Stimulated activated CD4-positive, alpha-beta T cell treated with anti-CD3 and anti-CD28 coated beads, Interleukin-1b, Interleukin-23, amount 100 ng/mL, for 48 hours (primary cell): Measurements from ENCODE around the gene DCLK1.

Experiments
- DNase-seq: peaks from one replicate; pipeline ENCODE4 v3.0.0-alpha.2; 2020

DCLK1 gene

DNA sequence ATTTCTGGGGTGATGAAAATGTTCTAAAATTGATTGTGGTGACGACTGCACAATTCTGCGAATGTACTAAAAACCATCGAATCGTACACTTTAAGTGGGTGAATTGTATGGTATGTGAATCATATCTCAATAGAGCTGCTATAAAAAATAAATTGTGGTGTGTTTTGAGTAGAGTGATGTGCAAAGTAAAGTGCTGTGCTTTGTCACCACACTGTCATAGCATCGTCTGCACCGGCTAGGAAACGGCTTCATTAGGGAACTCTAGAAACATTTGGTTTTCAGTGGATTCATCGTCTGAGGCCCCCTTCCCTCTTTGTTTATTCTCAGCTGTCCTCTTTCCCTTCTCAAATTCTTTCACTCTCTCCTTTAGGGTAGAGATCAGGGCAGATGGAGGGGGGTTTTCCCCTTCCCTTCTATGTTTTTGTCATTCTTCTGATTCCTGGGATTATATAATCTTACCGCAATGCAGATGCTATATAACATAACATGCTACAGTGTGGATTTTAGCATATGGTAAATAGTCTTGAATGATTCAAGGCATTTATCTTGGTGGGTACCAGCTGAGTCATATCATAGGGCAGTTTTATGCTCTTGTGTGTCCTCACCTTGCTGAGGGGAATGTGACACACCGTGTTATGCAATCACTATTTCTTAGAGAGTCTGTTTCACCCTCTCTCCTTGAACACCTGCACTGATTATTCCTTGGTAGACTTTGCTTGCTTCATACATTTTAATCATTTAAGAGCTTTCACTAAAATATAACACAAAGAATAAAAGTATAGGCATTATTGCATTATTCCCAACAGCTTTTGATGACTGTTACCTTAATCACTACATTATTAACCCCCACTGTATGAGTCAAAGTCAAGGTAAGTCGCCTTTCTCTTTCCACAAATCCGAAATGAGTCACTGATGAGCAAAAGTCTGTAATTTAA lies 239.4 kb downstream of the DCLK1 start:
- DNase-seq, result no peak

DNA sequence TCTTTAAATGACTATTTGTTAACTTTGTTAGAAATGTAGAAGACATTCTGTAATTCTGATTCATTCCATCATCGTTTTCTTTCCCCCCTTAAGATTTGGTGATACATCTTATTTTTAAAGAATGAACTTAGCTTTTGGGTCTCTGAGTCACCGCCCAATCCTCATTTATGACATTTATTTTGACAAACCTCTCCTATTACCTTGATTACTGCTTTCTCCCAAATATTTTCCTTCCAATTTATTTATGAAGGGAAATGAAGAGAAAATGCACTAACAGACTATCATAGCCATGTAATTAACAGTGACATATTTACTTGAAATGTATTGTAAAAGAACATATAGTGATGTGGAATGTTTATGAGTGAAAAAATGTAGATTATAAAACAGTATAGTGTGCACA lies 241.6 kb downstream of the DCLK1 start:
- no peak for DNase-seq

DNA sequence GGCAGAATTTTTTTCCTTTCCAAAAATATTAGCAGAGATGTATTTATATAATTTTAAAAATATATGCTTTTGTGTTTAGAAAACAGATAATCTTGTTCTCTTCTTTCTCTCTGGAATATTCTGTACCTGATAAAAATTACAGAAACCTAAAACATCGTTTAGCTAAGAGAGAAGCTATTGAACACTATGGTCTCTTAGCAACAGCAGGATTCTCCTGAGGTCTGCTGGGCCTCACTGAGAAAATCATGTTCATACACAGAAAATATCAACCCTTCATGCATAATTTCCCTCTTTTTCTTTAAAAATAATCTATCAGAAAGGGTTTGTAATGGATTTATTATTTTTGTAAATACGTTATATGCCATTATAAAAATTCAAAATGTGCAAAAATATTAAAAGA lies 242.2 kb downstream of the DCLK1 start:
- DNase-seq, result no peak

DNA sequence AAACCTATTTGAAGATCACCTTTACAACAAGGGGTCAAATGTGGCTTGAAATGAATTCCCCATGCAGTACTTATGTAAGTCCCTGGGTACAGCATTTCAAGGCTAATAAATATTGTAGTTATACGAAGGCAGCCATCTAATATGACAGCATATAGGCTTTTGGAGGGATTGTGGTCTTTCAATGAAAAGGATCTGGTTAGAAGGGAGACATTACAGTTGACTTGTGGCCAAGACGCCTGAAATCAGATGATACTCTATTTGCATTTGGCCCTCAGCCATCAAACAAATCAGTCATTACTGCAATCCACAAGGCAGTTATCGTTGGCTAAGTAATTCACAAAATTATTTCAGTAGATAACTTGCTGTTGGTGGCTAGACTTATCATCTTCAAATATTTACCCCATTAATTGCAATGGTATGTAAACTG lies 242.7 kb downstream of the DCLK1 start:
- no peak for DNase-seq

DNA sequence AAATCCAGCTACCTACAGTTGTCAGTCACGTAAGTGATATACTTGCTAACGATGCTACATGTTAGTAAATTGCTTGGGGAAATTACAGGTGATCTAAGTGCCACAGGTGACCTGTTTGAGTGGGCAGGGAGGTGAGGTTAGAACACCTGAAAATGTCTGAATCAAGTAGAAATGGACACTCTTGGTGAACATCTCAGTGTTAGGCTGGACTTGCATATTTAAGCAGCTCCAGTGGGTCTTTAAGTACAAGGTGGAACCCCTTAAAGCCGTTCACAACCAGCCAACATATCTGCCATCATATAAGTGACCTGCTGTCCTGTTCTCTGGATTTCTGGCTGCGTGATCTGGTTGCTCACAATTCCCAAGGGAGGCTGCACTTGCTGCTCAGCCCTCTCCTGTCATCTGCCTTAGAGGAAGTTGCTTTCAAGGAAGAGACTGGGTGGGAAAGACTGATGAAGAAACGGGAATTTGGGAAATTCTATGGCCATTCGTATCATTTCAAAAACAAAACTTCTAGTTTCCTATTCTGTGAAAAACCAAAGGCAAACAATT lies 244.0 kb downstream of the DCLK1 start:
- no peak for DNase-seq

DNA sequence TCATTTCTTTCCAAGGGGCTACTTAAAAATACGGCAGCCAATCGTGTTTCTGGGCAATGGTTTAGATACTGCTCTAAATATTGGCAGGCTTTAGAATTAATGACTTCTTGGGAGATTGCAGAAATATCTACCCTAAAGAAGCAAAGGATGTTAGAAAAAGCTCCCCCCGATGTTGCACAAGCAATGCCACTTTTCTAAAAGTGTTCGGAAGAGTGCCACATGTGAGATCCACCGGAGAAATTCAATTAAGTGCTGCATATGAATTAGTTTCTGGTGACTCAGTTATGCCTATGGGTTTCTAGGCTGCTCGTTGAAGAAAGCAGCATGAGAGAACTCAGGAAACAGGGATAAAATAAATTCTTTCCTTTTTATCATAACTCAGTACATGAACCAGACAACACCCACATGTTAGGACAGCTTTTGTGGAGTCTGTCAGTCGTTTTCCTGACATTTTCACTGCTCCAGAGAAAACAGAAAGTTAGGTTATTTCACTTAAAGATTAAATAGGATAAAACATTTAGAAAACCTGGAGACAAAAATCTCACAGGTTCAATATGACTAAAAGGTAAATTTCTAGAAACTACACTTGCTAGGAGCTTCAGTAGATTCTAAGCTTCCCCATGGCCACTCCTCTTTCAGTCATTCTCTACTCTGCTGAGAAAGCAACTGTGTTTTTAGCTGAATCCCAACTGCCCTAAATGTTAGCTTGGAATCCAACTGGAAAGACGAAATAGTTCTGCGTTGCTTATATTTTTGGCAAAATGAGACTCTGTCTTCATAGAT lies 244.7 kb downstream of the DCLK1 start:
- no peak for DNase-seq

DNA sequence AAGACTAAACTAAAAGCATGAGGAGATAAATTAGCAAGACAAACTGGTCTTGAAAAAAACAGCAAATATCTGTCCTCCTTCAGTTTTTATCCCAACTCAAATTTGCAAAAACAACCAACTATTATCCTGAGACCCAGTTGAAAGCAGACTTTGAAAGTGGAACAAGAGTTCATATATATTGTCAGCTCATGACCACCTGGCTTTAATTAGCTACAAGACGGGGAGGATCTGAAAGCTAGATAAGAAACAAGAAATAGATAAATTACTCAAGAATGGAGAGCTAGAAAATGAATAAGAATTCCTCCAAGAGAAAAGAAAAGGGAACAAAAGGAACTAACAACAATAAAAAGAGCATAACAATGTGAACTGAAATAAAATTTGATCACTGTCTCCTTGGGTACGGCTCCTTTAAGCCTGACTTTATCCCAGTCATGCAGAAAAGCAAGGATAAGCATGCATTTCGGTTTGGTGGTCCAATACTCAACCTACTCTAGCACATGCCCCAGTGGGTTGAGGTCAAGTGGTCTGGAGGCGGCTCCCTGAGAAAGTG lies 246.9 kb downstream of the DCLK1 start:
- no peak for DNase-seq

DNA sequence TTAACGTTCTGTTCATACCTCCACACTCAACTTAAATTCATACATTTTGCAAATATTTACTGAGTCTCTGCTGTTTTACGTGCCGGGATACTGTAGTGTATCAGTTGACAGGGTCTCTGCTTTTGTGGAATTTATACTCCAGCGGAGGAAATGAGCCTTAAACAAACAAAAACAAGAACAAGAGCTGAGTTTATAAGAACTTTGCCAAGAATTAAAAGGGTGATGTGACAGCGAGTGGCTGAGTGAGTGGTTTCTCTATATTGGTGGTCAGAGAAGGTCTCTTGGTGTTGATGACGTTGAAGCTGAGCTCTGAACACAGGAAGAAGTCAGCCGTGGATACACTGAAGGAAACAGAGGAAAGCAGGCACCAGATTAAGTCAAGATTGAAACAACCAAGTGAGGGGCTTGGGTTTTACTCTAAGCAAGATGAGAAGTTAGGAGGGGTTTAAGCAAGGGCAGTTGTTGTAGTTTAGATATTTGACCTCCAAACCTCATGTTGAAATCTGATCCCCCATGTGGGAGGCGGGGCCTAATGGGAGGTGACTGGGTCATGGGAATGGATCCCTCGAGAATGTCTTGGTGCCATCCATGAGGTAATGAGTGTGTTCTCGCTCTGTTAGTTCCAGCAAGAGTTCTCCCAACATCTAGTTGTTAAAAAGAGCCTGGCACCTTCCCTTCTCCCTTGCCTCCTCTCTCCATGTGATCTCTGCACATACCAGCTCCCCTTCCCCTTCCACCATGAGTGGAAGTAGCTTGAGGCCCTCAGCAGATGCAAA lies 248.3 kb downstream of the DCLK1 start:
- DNase-seq, result no peak

DNA sequence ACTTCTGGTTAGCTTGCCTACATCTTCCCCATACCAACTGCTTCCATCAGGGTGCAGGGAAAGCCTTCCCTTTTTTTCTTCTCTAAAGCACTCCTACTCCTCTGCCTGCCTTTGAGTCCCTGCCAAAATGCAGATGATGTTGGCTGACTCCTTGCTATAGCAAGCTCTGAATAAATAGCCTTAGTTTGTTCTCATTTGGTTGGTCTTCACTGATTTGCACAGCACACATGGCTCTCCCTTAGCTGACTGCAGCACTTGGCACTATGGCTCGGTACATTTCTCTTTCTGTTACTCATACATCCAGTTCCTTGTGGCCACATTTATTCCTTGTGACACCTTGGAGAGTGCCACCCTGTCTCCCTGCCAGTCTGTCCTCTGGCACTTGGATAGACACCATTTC lies 249.8 kb downstream of the DCLK1 start:
- no peak for DNase-seq

DNA sequence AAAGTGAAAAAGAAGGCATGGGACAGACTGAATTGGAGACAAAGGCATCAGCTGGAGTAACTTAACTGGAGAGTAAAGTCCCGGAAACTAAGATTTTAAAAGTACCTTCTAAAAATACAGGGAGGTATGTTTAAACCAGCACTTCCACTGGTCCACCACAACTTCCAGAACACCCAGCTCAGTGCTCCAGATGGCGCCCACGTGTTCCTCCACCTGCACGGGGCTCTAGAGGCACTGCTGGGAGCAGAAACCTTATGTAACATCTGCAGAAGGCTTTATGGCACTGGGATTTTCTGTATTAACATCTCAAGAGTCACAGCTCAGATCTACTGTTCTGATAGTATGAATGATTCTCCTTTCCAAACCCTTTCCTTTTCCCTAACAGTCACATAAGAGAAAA lies 252.1 kb downstream of the DCLK1 start:
- DNase-seq, result no peak

DNA sequence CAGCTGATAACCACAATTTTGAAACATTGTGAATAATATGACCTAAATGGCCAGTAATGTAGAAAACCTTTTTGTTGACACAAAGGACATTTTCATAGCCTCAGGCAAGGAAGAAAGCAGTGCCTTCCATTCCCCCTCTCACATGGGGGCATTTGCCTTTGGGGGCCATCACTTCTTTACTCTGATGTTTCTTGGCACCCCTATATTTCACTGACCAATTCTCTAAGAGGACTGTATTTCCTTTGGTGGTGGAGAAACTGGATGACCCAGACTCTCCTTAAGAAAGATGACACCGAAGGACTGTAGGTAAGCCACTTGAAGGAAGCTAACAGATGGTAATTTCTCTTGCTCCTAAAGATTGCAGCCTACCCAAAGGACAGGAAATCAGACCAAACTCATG lies 254.6 kb downstream of the DCLK1 start:
- no peak for DNase-seq

DNA sequence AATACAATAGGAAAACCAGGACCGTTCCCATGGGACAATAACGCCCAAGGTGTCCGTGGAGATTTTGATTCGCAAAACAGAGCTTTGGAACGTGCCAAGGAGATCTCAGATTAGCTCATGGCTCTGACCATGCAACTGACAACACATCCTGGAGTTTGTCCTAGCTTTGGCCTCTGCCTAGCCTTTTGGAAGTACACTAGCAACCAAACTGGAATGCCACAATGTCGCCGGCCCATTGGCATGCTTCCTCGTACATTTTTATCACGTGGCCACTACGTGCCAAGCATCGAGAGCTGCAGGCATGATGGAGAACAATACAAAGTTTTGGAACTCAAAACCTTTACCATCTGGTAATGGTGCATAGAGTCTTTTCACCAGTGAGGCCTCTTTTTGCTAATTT lies 256.5 kb downstream of the DCLK1 start:
- no peak for DNase-seq

DNA sequence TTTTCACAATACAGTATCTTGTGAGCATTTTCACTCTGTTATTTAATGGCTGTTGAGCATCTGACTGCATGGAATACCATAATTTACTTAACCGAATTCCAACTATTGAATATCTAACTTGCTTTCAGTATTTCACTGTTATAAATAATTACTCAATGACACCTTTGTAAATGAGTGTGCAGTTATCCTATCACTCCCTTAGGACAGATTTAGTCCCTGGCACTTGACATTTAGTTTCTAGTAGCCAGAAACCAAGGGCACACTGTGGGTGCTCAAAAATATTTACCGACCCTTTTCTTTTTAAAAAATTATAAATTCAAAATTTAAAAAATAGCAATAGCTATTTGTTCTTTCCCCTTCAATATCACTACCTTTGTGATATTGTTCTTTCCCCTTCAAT lies 258.8 kb downstream of the DCLK1 start:
- no peak for DNase-seq

DNA sequence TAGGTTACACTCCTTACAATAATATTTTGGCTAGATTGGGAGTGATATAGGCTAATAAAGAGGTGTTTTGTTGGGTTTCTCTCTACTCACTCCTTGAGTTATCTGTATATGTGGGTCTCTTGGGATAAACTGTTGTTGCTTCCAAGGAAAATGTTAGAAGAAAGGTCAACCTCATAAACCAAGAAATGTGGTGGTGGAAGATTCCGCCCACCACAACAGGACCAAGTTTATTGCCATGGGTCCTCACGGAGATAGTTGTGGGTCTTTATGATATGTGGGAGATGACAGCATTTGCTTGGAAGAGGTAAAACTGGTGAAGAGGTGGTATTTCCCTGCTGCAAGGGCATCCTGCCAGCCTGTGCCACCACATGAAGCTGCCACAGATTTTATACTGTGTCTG lies 259.6 kb downstream of the DCLK1 start:
- DNase-seq, result no peak

DNA sequence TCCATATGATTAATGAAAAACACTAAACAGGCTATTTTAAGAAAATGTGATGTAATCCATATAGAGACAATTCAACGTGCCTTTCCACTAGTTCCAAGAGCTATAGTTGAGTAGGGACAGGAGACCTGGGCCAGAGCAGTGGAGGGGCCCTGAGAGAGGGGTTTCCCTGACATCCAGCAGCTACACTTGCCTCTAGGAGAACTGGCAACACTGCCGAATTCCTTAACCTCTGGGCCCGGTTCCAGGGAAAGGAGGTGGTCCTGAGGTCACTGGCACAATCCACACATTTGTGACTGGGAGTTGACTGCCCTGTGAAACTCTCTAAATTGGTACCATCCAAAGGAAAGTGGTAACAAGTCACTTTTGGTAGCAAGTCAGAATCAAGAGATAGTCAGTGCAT lies 264.4 kb downstream of the DCLK1 start:
- DNase-seq, result no peak

DNA sequence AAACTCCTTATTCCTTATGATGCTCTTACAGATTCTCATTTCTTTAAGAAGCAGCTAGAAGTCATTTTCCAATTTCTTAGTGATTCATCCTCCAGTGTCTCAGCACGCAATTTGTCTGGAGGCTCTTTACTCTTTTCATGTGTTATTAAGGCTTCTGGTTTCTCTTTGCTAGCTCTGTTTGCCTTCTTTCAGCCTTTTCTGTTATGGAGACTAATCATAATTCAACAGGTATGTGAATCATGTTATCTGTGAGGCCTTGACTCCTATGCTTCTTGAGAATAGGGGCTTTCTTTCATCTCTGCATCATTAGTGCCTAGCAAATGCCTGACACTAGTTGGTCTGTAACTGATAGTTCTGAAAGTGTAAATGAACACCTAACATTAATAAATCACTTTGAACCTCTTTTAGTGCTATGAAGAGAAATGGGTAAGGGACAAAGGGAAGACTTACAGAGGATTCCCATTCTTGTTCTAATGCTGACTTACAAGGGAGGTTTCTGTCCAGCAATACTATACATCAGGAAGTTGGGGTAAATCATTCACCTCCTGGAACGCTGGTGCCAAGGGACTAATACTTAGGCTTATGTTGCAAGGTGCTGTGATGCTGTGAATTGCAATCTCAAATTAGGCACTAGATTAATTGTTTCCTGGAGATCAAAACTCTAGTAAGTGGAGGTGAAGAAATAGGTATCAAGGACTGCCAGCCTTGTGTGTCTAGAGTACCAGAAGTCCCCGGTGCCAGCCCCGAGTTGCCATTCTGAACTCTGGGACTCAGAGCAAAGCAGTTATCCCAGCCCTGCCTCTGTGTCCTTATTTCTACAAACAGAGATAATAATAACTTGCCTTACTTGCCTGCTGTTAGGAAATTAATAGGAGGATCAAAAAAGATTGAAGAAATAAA lies 265.6 kb downstream of the DCLK1 start:
- no peak for DNase-seq

DNA sequence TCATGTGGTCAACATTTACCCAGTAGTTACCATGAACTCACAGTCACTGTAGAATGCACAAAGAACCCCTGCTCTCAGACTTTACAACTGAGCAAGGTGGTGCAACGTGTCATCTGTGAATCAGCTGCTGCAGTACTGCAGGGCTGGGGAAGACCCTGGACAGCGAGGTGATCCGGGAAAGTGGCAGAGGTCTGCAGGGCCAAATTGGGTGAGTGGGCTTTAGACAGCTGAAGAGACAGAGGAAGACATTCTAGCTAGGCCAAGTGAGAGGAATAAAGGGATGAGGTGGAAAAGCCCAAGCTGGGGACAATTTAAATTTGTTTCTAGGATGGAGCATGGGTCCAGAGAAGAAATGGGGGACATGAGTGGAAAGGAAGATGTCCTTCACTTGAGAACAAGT lies 270.5 kb downstream of the DCLK1 start:
- DNase-seq, result no peak

DNA sequence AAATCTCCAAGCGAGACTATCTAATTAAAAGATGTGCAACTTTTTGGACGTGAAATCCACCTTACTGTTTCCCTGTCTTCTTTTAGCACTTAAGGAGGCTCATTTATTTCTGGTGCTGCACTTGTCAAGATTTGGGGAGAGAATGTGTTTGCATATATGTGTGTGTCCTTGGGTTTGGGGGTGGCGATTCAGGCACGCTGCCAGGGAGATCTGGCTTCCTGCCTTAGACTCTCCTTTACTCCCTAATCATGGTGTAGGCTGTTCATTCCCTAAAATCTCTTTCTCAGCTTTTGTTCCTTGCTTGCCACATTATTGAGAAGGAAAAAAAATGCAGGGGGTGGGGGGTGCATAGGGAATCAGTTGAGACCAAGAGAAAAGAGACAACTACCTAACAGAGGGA lies 271.2 kb downstream of the DCLK1 start:
- DNase-seq, result no peak

DNA sequence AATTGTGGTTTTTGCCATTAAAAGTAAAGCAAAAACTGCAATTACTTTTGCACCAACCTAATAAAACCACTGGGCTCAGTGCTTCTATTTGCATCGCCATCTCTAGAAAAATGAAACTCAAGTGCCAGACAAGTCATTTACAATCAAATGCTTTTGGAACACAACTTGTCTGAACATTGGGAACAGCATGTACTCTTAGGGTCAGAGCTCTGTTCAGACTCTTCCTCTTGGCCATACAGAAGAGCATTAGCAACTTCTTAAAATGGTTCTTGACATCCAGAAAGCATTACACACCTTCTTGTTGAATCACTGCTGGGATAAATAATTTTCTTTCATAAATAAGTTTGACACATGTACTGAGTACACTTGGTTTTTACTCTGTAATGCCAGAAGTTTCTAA lies 272.5 kb downstream of the DCLK1 start:
- DNase-seq, result no peak

DNA sequence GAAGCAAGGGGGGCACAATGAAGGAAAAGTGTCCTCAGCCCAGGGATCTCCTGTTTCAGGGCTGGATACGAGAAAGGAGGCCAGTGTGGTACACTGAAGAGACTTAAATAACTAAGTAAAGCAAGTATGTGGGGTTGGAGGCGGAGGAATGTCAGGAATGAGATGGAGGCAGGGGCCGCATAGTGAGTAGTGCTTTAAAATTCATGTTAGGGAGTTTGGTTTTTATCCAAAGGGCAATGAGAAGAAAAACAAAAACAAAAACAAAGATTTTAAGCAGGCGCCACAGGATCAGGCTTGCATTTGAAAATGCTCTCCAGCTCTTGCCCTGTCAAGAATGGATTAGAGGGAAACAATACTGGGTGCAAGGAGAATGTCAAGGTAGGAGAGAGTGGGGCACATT lies 273.4 kb downstream of the DCLK1 start:
- no peak for DNase-seq

DNA sequence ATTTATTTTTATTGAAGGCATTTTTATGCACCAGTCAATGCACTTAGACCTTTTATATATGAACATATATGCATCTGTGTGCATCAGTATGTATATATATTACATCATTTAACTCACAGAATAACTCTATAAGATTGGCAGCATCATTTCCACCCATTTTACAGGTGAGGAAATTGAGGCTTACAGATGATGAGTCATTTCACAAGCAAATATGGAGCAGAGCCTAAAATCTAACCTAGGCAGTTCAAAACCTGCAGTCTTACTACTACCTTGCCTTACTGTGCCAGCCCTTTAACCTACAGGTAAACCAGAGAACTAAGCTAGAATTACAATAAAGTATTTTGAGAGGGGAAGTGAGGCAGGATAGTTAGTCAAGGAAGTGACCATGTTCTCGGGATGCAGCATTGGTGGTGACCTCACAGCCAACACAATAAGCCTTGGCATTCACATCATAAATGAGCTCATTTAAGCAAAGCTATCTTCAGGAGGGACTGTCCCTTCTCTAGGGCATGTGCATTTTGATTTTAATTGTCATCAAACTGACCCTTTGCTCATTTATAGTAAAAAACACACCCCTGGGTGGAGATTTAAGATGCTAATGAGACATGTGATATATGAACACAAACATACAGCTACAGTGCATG lies 274.3 kb downstream of the DCLK1 start:
- DNase-seq, result no peak
